Measurements from ENCODE around the gene LATS1. TPM values are rescaled to one million over a fixed set of nuclear protein-coding genes. Genes with fewer than 3 reads are reported as not detected.

Gene LATS1
- total and polyA plus RNA-seq, 3 experiments from 2014 or later, result 12.7 to 33.8 (median 29.7) TPM

- Histone ChIP-seq H3K4me1 (ENCODE audit: insufficient read depth, low read length) (peaks cover 18% of the 10 kb centered on the region), H3K36me3 (ENCODE audit: insufficient read depth, low read length) (no peaks in the 10 kb centered on the region), H3K27ac (ENCODE audit: low read depth, low read length) (peak within 1 kb of the TSS; percentile 81), H3K27me3 (ENCODE audit: insufficient read depth, low read length, poor library complexity, severe bottlenecking) (no peaks in the 10 kb centered on the region), H3K9me3 (ENCODE audit: low read length) (no peaks in the 10 kb centered on the region), H3K4me3 (ENCODE audit: low read length) (peak within 1 kb of the TSS; percentile 78)
- ChIA-PET POLR2A (no interaction called here), CTCF (interaction anchor here (0.6 to 1.1 kb wide), 2 partner anchors 86 to 161 kb away, joined by 3 to 4 read pairs; no protein-coding TSS in a partner anchor)
- peak within 1 kb of the TSS; percentile 82 to 96 (median 93) for H3K4me3 Mint-ChIP-seq
- H3K4me1 Mint-ChIP-seq, result peaks cover 30 to 50% (median 41%) of the 10 kb centered on the region in 3 donors
- no peaks in the 10 kb centered on the region for H3K9me3 Mint-ChIP-seq
- H3K27me3 Mint-ChIP-seq, result peaks cover 0 to 1% of the 10 kb centered on the region in 2 donors
- peak within 1 kb of the TSS; percentile 34 to 94 (median 90) for H3K27ac Mint-ChIP-seq
- H3K36me3 Mint-ChIP-seq, result peaks cover 0 to 7% (median 0%) of the 10 kb centered on the region in 3 donors
- DNase-seq, result peak; percentile 78 to 87 (median 85)
Measured at GRCh38 chr6:149648148-149649145, 69.5 kb downstream of the LATS1 start, which contains the start of gene KATNA1. Gene KATNA1, minus strand, starts transcription at chr6:149648714. Its CDS starts 10,167 bp downstream, at chr6:149638547.

GRCh38 chr6:149646599-149646998, 71.3 kb downstream of the LATS1 start:
- no peak overlapping the region for H3K4me3 ChIP-seq (ENCODE audit: low read length)
- H3K27me3 Mint-ChIP-seq, result peaks cover 0 to 1% of the 10 kb centered on the region in 2 donors
- H3K27me3 ChIP-seq (ENCODE audit: insufficient read depth, low read length, poor library complexity, severe bottlenecking), result no peaks in the 10 kb centered on the region
- H3K27ac ChIP-seq (ENCODE audit: low read depth, low read length), result no peak overlapping the region
- H3K9me3 Mint-ChIP-seq, result no peaks in the 10 kb centered on the region
- ChIA-PET CTCF (no interaction called here), POLR2A (interaction anchor here (0.7 kb wide), 1 partner anchor 325 kb away, joined by 3 read pairs; no protein-coding TSS in a partner anchor)
- DNase-seq, result no peak
- peak overlapping the region in 4 of 7 donors; percentile 52 to 96 (median 85) for H3K4me3 Mint-ChIP-seq
- H3K4me1 Mint-ChIP-seq, result peaks cover 38 to 65% (median 49%) of the 10 kb centered on the region in 3 donors
- H3K27ac Mint-ChIP-seq, result peak overlapping the region in 3 of 8 donors; percentile 0 to 45 (median 17)
- H3K36me3 Mint-ChIP-seq, result peaks cover 0 to 7% (median 0%) of the 10 kb centered on the region in 3 donors
- H3K4me1 ChIP-seq (ENCODE audit: insufficient read depth, low read length), result peaks cover 18% of the 10 kb centered on the region
- no peaks in the 10 kb centered on the region for H3K9me3 ChIP-seq (ENCODE audit: low read length)
- no peaks in the 10 kb centered on the region for H3K36me3 ChIP-seq (ENCODE audit: insufficient read depth, low read length)

- Histone ChIP-seq H3K9me3 (ENCODE audit: low read length) (no peaks in the 10 kb centered on the region), H3K27ac (ENCODE audit: low read depth, low read length) (no peak overlapping the region), H3K4me1 (ENCODE audit: insufficient read depth, low read length) (peaks cover 11% of the 10 kb centered on the region), H3K36me3 (ENCODE audit: insufficient read depth, low read length) (no peaks in the 10 kb centered on the region), H3K4me3 (ENCODE audit: low read length) (no peak overlapping the region), H3K27me3 (ENCODE audit: insufficient read depth, low read length, poor library complexity, severe bottlenecking) (no peaks in the 10 kb centered on the region)
- ChIA-PET CTCF (interaction anchor here (1.0 kb wide), 1 partner anchor 15 kb away, joined by 3 read pairs; no protein-coding TSS in a partner anchor), POLR2A (no interaction called here)
- no peak for DNase-seq
- H3K36me3 Mint-ChIP-seq, result peaks cover 0 to 13% (median 1%) of the 10 kb centered on the region in 3 donors
- H3K9me3 Mint-ChIP-seq, result no peaks in the 10 kb centered on the region
- peak overlapping the region in 2 of 8 donors; percentile 2 to 70 for H3K27ac Mint-ChIP-seq
- H3K27me3 Mint-ChIP-seq, result no peaks in the 10 kb centered on the region
- peaks cover 42 to 60% (median 55%) of the 10 kb centered on the region in 3 donors for H3K4me1 Mint-ChIP-seq
- H3K4me3 Mint-ChIP-seq, result peak overlapping the region in 1 of 7 donors; percentile 18
Measured at GRCh38 chr6:149642829-149643580, 74.9 kb downstream of the LATS1 start.

- no peaks in the 10 kb centered on the region for H3K27me3 ChIP-seq (ENCODE audit: insufficient read depth, low read length, poor library complexity, severe bottlenecking)
- H3K9me3 ChIP-seq (ENCODE audit: low read length), result no peaks in the 10 kb centered on the region
- no peaks in the 10 kb centered on the region for H3K4me1 ChIP-seq (ENCODE audit: insufficient read depth, low read length)
- ChIA-PET CTCF (interaction anchor here (1.3 kb wide), 1 partner anchor 8 kb away, joined by 3 read pairs; no protein-coding TSS in a partner anchor), POLR2A (no interaction called here)
- DNase-seq, result no peak
- H3K4me3 Mint-ChIP-seq, result no peak overlapping the region
- H3K27me3 Mint-ChIP-seq, result no peaks in the 10 kb centered on the region
- no peak overlapping the region for H3K27ac Mint-ChIP-seq
- H3K4me3 ChIP-seq (ENCODE audit: low read length), result no peak overlapping the region
- peaks cover 4 to 13% (median 7%) of the 10 kb centered on the region in 3 donors for H3K4me1 Mint-ChIP-seq
- no peaks in the 10 kb centered on the region for H3K9me3 Mint-ChIP-seq
- H3K36me3 ChIP-seq (ENCODE audit: insufficient read depth, low read length), result peaks cover 3% of the 10 kb centered on the region
- H3K36me3 Mint-ChIP-seq, result peaks cover 0 to 42% (median 8%) of the 10 kb centered on the region in 3 donors
- no peak overlapping the region for H3K27ac ChIP-seq (ENCODE audit: low read depth, low read length)
Measured at GRCh38 chr6:149636124-149636523, 81.8 kb downstream of the LATS1 start.

- Mint-ChIP-seq H3K27ac (no peak overlapping the region), H3K9me3 (no peaks in the 10 kb centered on the region), H3K4me3 (no peak overlapping the region), H3K27me3 (no peaks in the 10 kb centered on the region), H3K36me3 (peaks cover under 1 to 47% (median 12%) of the 10 kb centered on the region in 3 donors), H3K4me1 (peaks cover 3 to 4% (median 4%) of the 10 kb centered on the region in 3 donors)
- ChIA-PET CTCF (no interaction called here), POLR2A (no interaction called here)
- no peak overlapping the region for H3K27ac ChIP-seq (ENCODE audit: low read depth, low read length)
- no peaks in the 10 kb centered on the region for H3K4me1 ChIP-seq (ENCODE audit: insufficient read depth, low read length)
- no peaks in the 10 kb centered on the region for H3K27me3 ChIP-seq (ENCODE audit: insufficient read depth, low read length, poor library complexity, severe bottlenecking)
- no peaks in the 10 kb centered on the region for H3K9me3 ChIP-seq (ENCODE audit: low read length)
- no peak overlapping the region for H3K4me3 ChIP-seq (ENCODE audit: low read length)
- peaks cover 3% of the 10 kb centered on the region for H3K36me3 ChIP-seq (ENCODE audit: insufficient read depth, low read length)
- DNase-seq, result no peak
Measured at GRCh38 chr6:149634315-149634714, 83.6 kb downstream of the LATS1 start.

- Mint-ChIP-seq H3K4me1 (peaks cover 0 to 5% (median 2%) of the 10 kb centered on the region in 3 donors), H3K9me3 (no peaks in the 10 kb centered on the region), H3K27me3 (no peaks in the 10 kb centered on the region), H3K4me3 (no peak overlapping the region), H3K27ac (peak overlapping the region in 5 of 8 donors; percentile 11 to 65 (median 39)), H3K36me3 (peaks cover 11 to 52% (median 20%) of the 10 kb centered on the region in 3 donors)
- no peaks in the 10 kb centered on the region for H3K4me1 ChIP-seq (ENCODE audit: insufficient read depth, low read length)
- H3K9me3 ChIP-seq (ENCODE audit: low read length), result no peaks in the 10 kb centered on the region
- H3K27ac ChIP-seq (ENCODE audit: low read depth, low read length), result no peak overlapping the region
- CTCF ChIA-PET, result no interaction called here
- peaks cover 8% of the 10 kb centered on the region for H3K36me3 ChIP-seq (ENCODE audit: insufficient read depth, low read length)
- no peaks in the 10 kb centered on the region for H3K27me3 ChIP-seq (ENCODE audit: insufficient read depth, low read length, poor library complexity, severe bottlenecking)
- no peak for DNase-seq
- POLR2A ChIA-PET, result no interaction called here
- no peak overlapping the region for H3K4me3 ChIP-seq (ENCODE audit: low read length)
Measured at GRCh38 chr6:149628875-149629510, 88.9 kb downstream of the LATS1 start.

GRCh38 chr6:149627672-149628071, 90.2 kb downstream of the LATS1 start:
- DNase-seq, result no peak
- H3K36me3 Mint-ChIP-seq, result peaks cover 15 to 58% (median 22%) of the 10 kb centered on the region in 3 donors
- Histone ChIP-seq H3K27ac (ENCODE audit: low read depth, low read length) (no peak overlapping the region), H3K4me1 (ENCODE audit: insufficient read depth, low read length) (no peaks in the 10 kb centered on the region), H3K36me3 (ENCODE audit: insufficient read depth, low read length) (peaks cover 12% of the 10 kb centered on the region), H3K4me3 (ENCODE audit: low read length) (no peak overlapping the region), H3K9me3 (ENCODE audit: low read length) (no peaks in the 10 kb centered on the region), H3K27me3 (ENCODE audit: insufficient read depth, low read length, poor library complexity, severe bottlenecking) (no peaks in the 10 kb centered on the region)
- no peaks in the 10 kb centered on the region for H3K27me3 Mint-ChIP-seq
- H3K4me3 Mint-ChIP-seq, result no peak overlapping the region
- no peaks in the 10 kb centered on the region for H3K9me3 Mint-ChIP-seq
- peak overlapping the region in 4 of 8 donors; percentile 21 to 55 (median 28) for H3K27ac Mint-ChIP-seq
- CTCF ChIA-PET, result interaction anchor here (0.9 to 1.2 kb wide), 2 partner anchors 9 to 16 kb away, joined by 3 read pairs; no protein-coding TSS in a partner anchor
- H3K4me1 Mint-ChIP-seq, result peaks cover 0 to 5% (median 2%) of the 10 kb centered on the region in 3 donors
- POLR2A ChIA-PET, result no interaction called here
